ENCODE results near the gene TRIM66.

TRIM66 gene

GRCh38 chr11:8682303-8683114 is at the start of gene TRIM66, which contains the start of gene RPL27A:
TRIM66 (minus strand) TSS chr11:8682665; CDS start chr11:8672274, 10,391 bp downstream.
RPL27A (plus strand) TSS chr11:8682792; CDS start chr11:8682814, 22 bp downstream.
- DNase-seq: peak; percentile 83 to 99 (median 95)

- DNase-seq: no peak
Measured at GRCh38 chr11:8731647-8732323, 49.3 kb upstream of the TRIM66 start.

GRCh38 chr11:8730697-8731020 is 48.2 kb upstream of the TRIM66 start:
- no peak for DNase-seq

GRCh38 chr11:8729837-8730696 is 47.6 kb upstream of the TRIM66 start:
- DNase-seq: no peak

- DNase-seq: peak in 2 of 51 donors; percentile 4 to 31
Measured at GRCh38 chr11:8729067-8729466, 46.6 kb upstream of the TRIM66 start.

GRCh38 chr11:8728563-8728962 is 46.1 kb upstream of the TRIM66 start:
- no peak for DNase-seq

- DNase-seq: no peak
Measured at GRCh38 chr11:8726395-8726794, 43.9 kb upstream of the TRIM66 start.

GRCh38 chr11:8724682-8725081 is 42.2 kb upstream of the TRIM66 start:
- DNase-seq: no peak

GRCh38 chr11:8723711-8724110 is 41.2 kb upstream of the TRIM66 start:
- DNase-seq: no peak

- no peak for DNase-seq
Measured at GRCh38 chr11:8722809-8723208, 40.3 kb upstream of the TRIM66 start.

GRCh38 chr11:8721609-8722500 is 39.4 kb upstream of the TRIM66 start:
- no peak for DNase-seq

- DNase-seq: no peak
Measured at GRCh38 chr11:8720868-8721608, 38.6 kb upstream of the TRIM66 start.

GRCh38 chr11:8720352-8720751 is 37.9 kb upstream of the TRIM66 start:
- DNase-seq: no peak

GRCh38 chr11:8719721-8720120 is 37.3 kb upstream of the TRIM66 start:
- no peak for DNase-seq

- DNase-seq: peak in 8 of 51 donors; percentile 7 to 51 (median 26)
Measured at GRCh38 chr11:8719211-8719649, 36.8 kb upstream of the TRIM66 start.

- peak in 20 of 51 donors; percentile 14 to 62 (median 34) for DNase-seq
Measured at GRCh38 chr11:8717876-8718753, 35.6 kb upstream of the TRIM66 start.

GRCh38 chr11:8717544-8717875 is 35.0 kb upstream of the TRIM66 start:
- DNase-seq: no peak

GRCh38 chr11:8715501-8715900 is 33.0 kb upstream of the TRIM66 start:
- DNase-seq: peak in 3 of 51 donors; percentile 4 to 12 (median 6)

GRCh38 chr11:8714622-8715225 is 32.3 kb upstream of the TRIM66 start:
- DNase-seq: no peak

All from hypothalamus (tissue), 51 donors.